ENCODE measurements around the gene POR.
"Not testable (repeated sequence)": the region's sequence is repeated elsewhere in the genome, so short reads cannot be mapped to it uniquely, and the experiment has no call there.

The POR gene

GRCh38 chr7:75914655-75915415 lies at the start of gene POR:
POR (plus strand) TSS chr7:75915155; CDS start chr7:75954002, 38,847 bp downstream.
- DNase-seq = peak; percentile 98

- no peak for DNase-seq
Measured at GRCh38 chr7:75866114-75866488, 48.9 kb upstream of the POR start.

GRCh38 chr7:75866489-75867389 lies 48.2 kb upstream of the POR start:
- peak; percentile 47 for DNase-seq

GRCh38 chr7:75867390-75867717 lies 47.6 kb upstream of the POR start:
- DNase-seq = no peak

GRCh38 chr7:75868153-75868552 lies 46.8 kb upstream of the POR start:
- no peak for DNase-seq

GRCh38 chr7:75869776-75870379 lies 45.1 kb upstream of the POR start:
- DNase-seq = no peak

- no peak for DNase-seq
Measured at GRCh38 chr7:75870557-75871161, 44.3 kb upstream of the POR start.

GRCh38 chr7:75872073-75872782 lies 42.7 kb upstream of the POR start:
- DNase-seq = no peak

- DNase-seq = not testable (repeated sequence)
Measured at GRCh38 chr7:75874180-75874579, 40.8 kb upstream of the POR start.

- no peak for DNase-seq
Measured at GRCh38 chr7:75875113-75876080, 39.6 kb upstream of the POR start.

GRCh38 chr7:75876126-75876881 lies 38.7 kb upstream of the POR start:
- DNase-seq = no peak

- no peak for DNase-seq
Measured at GRCh38 chr7:75878312-75878768, 36.6 kb upstream of the POR start.

GRCh38 chr7:75878769-75879611 lies 36.0 kb upstream of the POR start, which contains the start of gene RHBDD2:
RHBDD2 (plus strand) TSS chr7:75879034; CDS start chr7:75879083, 49 bp downstream.
- DNase-seq = peak; percentile 98

GRCh38 chr7:75879771-75880184 lies 35.2 kb upstream of the POR start:
- peak; percentile 20 for DNase-seq

GRCh38 chr7:75880242-75880641 lies 34.7 kb upstream of the POR start:
- DNase-seq = no peak

GRCh38 chr7:75881436-75882095 lies 33.4 kb upstream of the POR start:
- no peak for DNase-seq

- DNase-seq = not testable (repeated sequence)
Measured at GRCh38 chr7:75883265-75883824, 31.6 kb upstream of the POR start.

GRCh38 chr7:75884476-75884875 lies 30.5 kb upstream of the POR start:
- no peak for DNase-seq

Measured in activated naive CD4-positive, alpha-beta T cell treated with Interleukin-2 at 50 U/mL for 16 hours (primary cell).